GF-D8 (cell line): ENCODE data around the gene TSPAN5.

Experiments
- DNase-seq: peaks from one replicate; lab custom pipeline; 2025; lab: John Stamatoyannopoulos, UW

The TSPAN5 gene

GRCh38 chr4:98617358-98618047, 40.9 kb downstream of the TSPAN5 start:
- DNase-seq = no peak

- no peak for DNase-seq
Observed at GRCh38 chr4:98615991-98616390, 42.4 kb downstream of the TSPAN5 start.

- DNase-seq = no peak
Observed at GRCh38 chr4:98614662-98615061, 43.7 kb downstream of the TSPAN5 start.

GRCh38 chr4:98614094-98614493, 44.3 kb downstream of the TSPAN5 start:
- DNase-seq = no peak

- DNase-seq = no peak
Observed at GRCh38 chr4:98613453-98614075, 44.8 kb downstream of the TSPAN5 start.

GRCh38 chr4:98612318-98613250, 45.8 kb downstream of the TSPAN5 start:
- no peak for DNase-seq

- DNase-seq = no peak
Observed at GRCh38 chr4:98611677-98612317, 46.6 kb downstream of the TSPAN5 start.

GRCh38 chr4:98610926-98611676, 47.3 kb downstream of the TSPAN5 start:
- no peak for DNase-seq

- no peak for DNase-seq
Observed at GRCh38 chr4:98610431-98610830, 48.0 kb downstream of the TSPAN5 start.

- no peak for DNase-seq
Observed at GRCh38 chr4:98609934-98610333, 48.5 kb downstream of the TSPAN5 start.

- no peak for DNase-seq
Observed at GRCh38 chr4:98608356-98608755, 50.1 kb downstream of the TSPAN5 start.

GRCh38 chr4:98606894-98607293, 51.5 kb downstream of the TSPAN5 start:
- DNase-seq = no peak

- DNase-seq = no peak
Observed at GRCh38 chr4:98605216-98605615, 53.2 kb downstream of the TSPAN5 start.

GRCh38 chr4:98604723-98605122, 53.7 kb downstream of the TSPAN5 start:
- DNase-seq = no peak

GRCh38 chr4:98603683-98604521, 54.5 kb downstream of the TSPAN5 start:
- no peak for DNase-seq

GRCh38 chr4:98602270-98602669, 56.1 kb downstream of the TSPAN5 start:
- no peak for DNase-seq

GRCh38 chr4:98601708-98602107, 56.7 kb downstream of the TSPAN5 start:
- no peak for DNase-seq

GRCh38 chr4:98599617-98600205, 58.7 kb downstream of the TSPAN5 start:
- DNase-seq = no peak

GRCh38 chr4:98586962-98587354, 71.5 kb downstream of the TSPAN5 start:
- DNase-seq = no peak

GRCh38 chr4:98586291-98586961, 72.0 kb downstream of the TSPAN5 start:
- DNase-seq = no peak
